Activated CD4-positive, alpha-beta T cell treated with anti-CD3 and anti-CD28 coated beads, Interleukin-2, Interleukin-4, amounts not matched to agents 100 ng/mL and 50 ng/mL, durations not matched to agents 16 hours and 8 hours (primary cell): Measurements from ENCODE around the gene DLGAP1.

Experiments used
- DNase-seq: peaks from one replicate; pipeline ENCODE4 v3.0.0-alpha.2; 2020; ENCODE audit warnings: low spot score

The DLGAP1 gene

DNA sequence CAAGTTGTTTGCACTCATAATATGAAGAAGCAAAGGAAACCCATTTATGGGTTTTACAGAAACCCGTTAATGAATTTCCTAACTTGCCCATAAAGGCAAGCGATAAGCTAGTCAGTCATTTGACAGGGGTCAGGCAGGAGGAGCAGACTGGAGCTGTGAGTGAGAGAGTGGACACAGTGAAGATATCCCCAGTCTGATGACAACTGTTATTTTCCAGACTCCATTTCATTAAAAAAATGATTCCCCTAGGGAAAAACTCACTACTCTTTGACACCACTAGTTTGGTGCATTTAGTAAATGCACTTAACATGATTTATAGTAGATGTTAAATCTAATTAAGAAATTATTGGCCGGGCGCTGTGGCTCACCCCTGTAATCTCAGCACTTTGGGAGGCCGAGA, 924.3 kb downstream of the DLGAP1 start:
- DNase-seq = no peak

DNA sequence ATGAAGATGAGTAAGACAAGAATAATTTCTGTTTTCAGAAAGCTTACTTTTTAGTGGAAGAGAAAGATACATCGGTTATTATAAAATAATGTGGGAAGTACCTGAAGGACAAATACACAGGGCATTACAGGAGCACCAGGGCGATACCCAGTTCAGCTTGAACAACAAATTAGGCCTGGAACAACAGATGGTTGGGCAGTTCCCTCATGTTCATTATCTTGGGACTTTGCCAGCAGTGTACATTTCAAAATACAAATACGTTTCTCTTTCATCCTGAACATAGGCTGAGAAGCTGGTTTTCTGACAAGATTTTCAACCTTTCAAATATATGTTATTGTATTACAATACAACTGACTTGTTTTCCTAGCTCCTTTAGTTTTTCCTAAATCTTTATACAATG, 925.5 kb downstream of the DLGAP1 start:
- DNase-seq = no peak

DNA sequence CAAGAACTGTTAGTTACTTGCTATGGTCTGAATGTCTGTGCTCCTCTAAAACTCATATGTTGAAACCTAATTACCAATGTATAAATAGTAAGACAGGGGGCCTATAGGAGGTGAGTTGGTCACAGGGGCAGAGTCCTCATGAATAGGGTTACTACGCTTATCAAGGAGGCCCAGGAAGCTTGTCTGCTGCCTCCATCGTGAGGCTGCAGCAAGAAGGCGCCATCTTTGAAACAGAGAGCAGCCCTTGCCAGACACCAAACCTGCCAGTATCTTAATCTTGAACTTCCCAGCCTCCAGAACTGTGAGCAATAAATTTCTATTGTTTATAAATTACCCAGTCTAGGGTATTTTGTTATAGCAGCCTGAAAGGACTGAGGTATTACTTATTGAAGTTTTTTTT, 926.0 kb downstream of the DLGAP1 start:
- DNase-seq = no peak

DNA sequence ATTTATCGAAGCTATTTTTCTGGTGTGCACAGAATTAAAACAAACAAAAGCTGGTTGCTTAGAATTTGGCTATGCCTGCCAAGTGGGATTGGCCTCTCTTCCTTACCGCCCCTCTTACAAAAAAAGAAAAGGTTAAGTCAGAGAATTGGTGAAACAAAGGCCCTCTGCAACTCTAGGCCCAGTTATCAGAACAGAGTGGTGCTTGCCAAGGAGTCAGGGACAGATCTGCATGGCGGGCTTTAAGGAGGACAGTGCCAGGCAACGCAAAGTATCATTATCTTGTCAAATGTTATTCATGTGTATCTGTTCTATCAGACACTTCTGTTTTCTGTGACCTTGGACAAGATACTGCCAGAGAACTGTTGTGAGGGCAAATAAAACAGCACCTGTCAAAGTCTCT, 926.9 kb downstream of the DLGAP1 start:
- no peak for DNase-seq

DNA sequence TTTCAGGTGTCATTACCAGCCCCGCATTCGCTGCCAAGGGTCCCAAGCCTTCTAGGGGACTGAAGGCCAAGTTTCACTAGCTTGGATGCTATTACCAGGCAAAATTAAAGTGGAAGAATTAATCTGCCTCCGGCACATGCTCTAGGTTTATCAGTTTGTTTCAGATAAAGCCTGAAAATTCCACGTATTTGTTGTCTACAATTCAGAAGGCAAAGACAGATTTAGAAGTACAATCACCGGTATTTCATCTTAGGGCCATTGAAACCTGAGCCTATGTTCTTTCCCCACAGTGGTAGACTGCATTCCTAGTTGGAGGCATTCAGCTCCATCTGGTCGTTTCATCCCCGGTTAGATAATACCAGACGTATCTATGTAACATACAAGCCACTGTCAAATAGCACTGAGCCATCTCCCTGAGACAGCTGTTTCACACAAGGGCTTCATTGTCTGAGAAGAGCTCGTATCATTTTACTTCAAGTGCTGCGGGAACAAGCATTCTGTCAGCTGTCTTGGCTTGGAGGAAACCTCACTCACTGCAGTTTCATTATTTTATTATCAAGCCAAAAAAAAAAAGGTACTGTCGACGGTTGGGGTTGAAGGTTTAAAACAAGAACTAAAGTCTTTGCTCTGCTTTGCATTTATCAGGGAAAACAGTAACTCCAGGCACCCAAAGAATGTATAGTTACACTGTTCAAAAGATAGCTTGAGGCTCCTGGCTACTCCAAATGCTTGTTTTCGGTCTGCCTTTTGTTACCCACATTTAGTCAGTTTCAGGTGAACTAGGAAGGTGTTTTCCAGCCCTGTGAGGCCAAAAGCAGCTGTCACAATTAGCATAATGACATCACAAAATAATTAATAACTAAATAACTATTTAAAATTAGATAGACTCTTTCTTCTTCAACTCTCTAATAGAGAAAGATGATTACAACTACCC, 928.4 kb downstream of the DLGAP1 start:
- DNase-seq = no peak

DNA sequence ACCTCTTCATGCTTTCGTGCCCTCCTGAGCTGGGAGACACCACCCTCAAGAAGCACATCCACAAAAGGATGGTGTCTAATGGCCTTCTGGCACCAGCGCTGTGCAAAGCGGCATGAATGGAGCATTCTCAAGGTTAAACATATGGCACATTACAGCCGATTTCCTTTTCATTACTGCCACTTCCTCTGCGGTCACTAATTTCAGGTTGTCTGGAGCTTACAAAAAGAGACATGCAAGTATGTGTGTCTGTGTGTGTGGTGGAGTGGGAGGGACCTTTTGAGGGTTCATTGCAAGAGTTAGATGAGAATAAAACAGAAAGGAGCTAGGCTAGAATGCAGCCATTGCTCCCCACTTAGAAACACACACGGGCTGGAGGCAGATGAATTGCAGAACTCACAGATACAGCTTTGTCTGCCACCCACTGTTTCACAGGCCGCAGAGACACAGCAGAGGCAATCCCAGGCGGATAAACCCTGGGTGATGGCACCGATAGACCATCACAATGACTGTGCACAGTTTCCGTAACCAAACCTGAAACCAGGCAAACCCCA, 929.2 kb downstream of the DLGAP1 start:
- DNase-seq = peak; percentile 61

DNA sequence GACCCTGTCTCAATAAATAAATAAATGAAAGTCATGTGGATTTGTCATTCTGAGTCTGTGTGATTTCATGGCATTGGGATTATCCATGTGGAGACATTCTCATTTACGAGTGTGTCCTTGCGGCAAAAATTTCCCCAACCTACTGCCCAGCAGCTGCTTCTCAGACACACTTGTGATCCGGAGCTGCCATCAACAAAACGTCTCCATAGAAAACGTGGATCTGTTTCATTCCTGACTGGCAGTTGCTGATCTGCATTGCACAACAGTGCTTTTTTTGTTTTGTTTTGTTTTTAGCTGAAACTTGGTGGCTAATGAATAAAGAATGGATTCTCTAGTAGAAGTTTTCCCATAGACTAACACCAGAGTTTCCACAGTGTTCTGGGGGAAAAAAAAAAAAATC, 930.4 kb downstream of the DLGAP1 start:
- no peak for DNase-seq

DNA sequence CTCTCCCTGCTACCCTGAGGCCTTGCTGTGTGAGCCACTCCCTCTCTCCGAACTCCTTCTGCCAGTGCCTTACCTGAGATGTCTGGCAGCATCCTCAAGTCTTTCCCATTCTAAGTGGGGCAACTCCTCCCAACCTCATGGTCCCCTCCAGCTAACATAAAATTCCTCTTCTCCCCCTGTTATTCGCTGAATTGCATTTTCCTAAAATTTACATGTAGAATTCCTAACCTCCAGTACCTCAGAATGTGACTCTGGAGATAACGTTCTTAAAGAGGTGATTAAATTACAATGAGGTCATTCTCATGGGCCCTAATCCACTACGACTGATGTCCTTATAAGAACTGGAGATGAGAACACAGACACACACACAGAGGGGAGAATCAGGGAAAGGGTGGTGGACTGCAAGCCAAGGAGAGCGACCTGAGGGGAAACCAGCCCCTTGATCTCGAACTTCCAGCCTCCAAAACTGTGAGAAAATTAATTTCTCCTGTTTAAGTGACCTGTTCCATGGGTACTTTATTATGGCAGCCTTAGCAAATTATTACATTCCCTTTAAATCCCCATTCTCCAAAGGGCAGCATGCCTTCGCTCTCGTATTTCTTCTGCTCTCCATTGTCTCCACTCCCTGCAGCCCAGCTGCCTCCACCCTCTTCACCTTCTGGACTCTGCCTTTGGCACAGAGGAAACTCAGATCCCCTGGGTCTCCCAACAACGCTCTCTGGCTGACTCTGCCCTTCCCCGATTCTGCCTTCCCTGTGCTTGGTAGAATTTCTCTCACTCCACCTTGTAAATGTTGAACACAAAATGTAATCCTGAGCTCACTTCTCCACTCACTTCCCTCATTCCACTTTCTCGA, 934.6 kb downstream of the DLGAP1 start:
- DNase-seq = no peak

DNA sequence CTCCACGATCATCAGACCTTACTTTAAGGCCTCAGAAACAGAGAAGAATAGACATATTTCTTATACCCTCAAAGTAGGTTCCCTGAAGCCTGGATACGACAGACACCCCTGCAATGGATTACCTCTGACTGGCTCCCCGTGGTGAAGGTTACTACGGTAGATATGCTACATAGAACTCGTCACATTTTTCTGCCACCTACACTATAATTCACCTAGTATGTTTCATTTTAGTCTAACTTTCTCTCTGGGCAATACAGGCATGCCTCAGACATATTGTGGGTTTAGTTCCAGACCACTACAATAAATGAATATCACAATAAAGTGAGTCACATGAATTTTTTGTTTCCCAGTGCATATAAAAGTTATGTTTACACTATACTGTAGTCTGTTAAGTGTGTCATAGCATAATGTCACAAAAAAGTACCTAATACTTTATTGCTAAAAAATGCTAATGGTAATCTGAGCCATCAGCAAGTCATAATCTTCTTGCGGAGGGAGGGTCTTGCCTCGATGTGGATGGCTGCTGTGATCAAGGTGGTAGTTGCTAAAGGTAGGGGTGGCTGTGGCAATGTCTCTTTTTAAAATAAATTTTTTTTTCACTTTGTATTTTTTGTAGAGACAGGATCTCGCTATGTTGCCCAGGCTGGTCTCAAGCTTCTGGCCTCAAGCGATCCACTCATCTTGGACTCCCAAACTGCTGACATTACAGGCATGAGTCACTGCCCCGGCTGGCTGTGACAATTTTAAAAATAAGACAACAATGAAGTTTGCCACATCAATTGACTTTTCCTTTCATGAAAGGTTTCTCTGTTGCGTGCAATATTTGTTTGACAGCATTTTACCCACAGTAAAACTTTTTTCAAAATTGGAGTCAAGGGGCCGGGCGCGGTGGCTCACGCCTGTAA, 940.5 kb downstream of the DLGAP1 start:
- DNase-seq = no peak

DNA sequence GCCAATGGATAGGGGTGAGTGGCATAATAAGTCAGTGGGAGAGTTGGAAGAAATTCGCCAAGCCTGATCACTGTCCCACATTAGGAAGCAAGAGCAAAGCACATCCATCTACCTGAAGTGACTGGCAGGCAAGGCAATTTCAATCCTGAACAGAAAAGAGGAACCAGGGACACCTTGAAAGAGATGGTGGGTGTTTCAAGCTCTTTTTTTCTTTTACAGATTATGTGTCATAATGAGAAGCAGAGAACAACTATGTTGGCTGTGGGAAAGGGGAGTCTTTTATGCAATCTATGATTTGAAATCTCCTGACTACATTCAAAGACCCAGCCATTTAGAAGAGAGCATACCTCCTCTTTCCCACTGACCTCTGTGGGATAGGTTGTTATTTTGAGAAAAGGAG, 941.6 kb downstream of the DLGAP1 start:
- DNase-seq = no peak

DNA sequence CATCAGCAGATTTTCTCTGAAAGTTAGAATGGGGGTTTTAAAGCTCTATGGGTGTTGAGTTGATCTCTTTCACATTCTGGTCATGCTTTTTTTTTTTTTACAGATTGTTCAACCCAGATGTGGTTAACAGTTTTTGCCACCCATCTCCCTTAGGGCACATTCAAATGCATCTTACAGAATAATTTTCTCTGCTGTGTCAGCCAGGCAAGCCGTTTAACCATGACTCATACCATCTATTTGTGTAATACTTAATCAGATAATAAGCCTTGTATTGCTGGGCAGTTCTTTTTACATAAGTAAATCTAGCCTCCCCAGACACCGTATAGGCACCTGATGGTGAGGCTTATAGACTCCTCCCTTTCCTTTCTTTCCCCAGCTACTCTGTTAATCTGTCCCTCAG, 943.1 kb downstream of the DLGAP1 start:
- DNase-seq = peak; percentile 53

DNA sequence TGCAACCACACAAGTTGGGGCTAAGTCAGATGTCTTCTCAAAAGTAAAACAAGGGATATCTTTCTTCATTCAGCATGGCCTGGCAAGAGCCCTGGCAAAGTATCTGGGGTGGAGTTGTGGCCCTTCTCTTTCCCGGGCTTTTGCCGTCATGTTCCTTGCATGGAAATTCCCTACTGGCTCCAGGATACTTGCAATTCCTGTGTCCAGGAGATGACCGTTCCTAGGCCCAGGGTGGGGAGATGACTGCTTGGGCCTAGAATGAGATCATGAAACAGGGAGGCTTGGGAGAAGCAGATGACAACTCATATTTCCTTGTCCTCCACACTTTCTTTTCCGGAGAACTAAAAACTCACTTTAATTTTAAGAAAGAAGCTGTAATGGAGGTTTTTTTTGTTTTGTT, 944.2 kb downstream of the DLGAP1 start:
- no peak for DNase-seq

DNA sequence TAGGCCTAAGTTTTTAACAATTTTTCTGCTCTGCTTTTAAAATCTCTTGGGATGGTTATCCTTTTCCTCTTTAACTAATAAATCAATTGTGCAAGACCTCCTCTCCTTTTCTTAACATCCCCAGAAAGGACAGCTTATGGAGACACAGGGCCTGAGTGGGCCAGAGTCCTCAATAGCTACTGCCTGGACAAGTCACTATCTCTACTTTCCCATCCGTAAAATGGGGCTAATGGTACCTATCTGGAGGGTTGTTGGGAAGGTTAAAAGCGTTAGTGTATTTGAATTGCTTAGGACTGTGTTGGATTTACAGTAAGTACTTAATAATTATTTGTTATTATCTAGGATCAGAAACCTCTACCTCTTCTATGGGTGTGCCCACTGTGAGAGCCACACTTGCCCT, 945.1 kb downstream of the DLGAP1 start:
- no peak for DNase-seq

DNA sequence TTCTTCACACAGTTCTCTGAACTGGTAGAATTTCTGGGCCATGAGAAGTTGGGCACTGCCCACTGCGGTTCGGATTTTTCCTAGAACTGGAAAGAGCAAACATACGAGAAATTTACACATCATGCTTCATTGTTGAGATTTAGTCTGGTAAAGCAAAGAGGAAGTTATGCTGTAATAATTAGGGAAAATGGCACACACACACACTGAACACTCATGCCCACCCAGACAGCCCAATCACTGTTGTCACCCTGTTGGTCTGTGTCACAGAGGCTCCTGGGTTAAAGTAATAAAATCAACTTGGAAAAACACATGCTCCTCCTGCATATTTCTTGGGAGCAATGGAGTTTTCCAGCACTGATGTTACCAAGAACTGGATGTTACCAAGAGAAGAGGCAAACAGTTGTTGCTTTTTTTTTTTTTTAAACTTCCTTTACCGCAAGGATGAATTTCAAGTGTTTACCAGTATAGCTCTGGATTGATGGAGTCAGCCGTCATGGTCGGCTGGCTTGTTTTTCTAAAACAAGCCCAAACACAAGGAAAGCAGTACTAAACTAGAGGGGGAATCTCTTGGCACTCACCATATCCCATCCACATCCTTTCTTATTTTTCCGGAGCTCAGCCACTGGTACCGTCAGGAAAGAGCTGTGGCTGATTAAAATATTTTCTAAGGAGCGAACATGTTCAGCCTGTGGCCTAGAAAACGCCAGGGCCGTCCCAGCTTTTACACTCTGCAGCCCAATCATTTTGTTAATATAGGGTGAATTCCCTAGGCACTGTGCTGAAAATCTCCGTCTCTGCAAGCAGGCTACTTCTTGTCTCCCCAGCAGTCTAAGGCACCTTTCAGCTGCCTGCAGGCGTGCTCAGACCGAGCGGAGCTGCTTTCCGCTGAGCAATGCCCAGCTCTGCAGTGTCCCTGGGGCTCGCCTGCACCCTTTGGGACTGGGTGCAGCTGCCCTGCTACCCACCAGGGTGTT, 946.2 kb downstream of the DLGAP1 start:
- no peak for DNase-seq

DNA sequence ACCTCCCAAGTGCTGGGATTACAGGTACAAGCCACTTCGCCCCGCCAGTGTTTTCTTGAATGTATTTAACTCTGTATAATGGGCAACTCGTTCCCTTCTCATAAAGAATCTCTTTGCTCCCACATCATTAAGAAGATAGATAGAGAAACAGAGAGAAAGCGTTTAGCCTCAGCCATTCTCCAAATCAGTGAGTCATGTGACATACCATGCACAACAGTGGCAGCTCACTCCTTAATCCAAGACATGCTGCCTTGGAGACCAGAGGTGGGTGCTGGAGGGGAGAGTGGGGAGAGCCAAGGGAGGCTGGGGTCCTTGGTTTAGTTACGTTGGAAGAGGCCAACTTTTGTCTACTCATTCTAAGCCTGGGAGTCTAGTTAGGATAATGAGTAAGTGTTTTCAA, 950.5 kb downstream of the DLGAP1 start:
- DNase-seq = no peak

DNA sequence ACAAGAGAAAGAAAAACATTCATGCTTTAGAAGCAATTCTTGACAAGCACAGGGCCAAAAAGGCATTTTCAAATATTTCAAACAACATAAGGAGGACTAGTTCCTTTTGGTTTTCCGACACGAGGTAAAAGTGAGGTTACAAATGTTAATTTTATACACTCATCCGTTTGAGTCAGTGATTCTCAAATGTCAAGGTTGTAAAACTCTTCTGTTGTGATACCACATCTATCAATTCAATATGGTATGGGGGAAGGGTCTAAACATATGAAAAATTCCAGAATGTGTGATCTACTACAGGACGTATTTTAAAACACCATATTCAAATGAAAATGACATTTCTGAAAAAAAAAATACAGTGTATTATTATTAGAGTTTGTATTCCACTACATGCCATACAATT, 952.5 kb downstream of the DLGAP1 start:
- DNase-seq = no peak

DNA sequence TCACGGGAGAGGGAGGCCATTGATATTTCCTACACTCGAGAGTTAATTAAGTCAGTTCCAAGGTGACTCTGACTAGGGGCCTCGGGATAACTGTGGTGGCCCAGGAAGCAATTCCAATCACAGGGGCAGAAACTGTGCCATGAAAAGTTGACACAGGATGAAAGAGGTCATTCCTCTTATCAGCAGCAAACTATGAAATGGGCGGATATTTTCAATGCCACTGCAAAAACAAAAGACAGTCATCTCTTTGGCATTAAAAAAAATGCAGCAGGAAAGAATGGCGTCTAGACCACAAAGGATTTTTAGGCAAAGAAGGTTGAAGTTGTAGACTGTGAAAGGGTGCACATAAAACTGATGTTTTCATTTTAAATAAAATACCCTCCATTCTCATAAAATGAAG, 955.1 kb downstream of the DLGAP1 start:
- no peak for DNase-seq

DNA sequence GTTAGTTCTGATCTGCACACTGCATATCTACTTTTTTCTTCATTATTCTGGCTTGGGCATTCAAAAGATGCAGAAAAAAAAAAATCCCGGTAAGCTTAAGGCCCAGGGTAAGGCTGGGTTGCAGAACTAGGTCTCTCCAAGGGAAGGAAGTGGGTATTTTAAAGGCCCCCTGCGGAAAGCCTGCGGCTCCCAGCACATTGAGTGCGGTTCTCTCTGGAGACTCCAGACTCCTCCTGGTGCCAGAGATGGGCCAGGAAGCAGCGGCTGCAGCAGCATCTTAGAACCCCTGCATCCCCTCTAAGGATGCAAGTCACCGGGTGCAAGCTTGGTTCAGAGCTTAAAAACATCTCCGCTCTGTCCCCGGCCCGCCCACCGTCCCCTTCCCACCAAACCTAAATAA, 955.6 kb downstream of the DLGAP1 start:
- no peak for DNase-seq

DNA sequence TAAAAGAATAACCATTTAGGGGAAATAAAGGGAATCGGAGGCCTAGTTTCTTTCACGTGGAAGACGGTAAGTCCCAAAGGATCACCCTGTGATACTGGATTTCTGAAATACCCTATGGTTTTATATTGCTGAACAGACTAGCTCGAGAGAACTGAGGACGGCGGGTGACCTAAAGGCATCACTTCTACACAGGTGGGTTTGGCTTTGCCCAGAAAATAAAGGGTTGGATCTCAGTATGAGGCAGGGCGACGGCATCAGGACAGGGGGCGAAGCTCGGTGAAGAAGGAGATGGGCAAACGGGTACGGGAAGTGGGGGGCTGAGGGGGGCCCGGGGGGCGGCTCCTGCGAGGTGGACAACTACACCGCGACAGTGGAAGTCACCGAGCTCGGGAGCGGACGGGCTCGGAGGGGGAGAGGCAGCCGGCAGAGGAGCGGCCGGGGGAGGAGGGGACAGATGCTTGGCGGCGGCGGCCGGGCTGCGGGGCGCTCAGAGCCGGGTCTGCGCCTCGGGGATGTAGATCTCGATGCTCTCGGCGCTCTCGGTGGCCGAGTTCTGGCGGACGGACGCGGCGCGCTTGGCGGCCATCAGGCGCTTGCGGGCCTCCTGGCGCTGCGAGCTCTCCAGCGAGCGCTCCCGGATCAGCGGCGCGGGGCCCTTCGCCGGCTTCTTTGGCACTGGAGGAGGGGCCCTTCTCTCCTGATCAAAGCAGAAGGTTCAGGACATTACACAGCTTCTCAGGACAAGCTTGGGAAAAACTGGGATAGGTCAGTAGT, 956.2 kb downstream of the DLGAP1 start:
- DNase-seq = peak; percentile 5
